HG03469 (cell line): Measurements from ENCODE around the gene TSPEAR.
"Not testable (repeated sequence)": the region's sequence is repeated elsewhere in the genome, so short reads cannot be mapped to it uniquely, and the experiment has no call there.

Experiments used
- ATAC-seq: cut with Tn5 transposase; IDR thresholded peaks from one replicate; pipeline ENCODE4 v1.9.1; 2021; ENCODE audit warnings: mild to moderate bottlenecking, moderate library complexity, moderate number of reproducible peaks; ENCODE audit not compliant: unreplicated experiment

Gene TSPEAR

DNA sequence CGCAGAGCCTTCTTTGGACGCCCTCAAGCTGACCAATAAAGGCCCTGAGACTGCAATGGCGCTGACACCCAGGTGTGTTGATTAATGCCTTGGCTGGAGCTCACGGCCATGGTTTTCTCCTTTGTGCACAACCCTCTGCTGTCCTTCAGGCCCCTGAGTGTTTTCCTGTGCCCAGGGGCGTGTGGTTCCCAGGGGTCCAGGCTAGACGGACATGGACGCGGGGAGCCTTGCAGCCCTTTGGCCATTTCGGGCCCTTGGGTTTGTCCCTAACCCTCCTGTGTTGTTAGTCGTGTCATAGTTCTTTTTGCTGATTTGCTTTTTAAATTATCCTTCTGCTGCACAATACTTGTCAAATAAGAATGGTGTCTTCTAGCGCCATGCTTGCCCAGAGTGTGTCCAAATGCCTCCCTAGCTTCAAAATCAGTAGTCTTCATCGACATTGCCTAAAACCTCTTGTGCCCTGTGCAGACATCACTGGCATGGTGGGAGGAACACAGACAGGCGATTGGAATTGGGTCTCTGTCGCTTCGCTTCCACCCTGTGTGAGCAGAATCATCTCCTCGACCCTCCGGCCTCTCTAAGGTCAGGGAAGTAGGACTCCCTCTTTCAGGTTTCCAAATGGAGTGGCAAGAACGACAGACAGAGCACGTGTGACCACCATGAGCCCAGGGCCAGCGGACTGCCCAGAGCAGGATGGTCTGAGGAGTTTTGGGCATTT is 135.9 kb downstream of the TSPEAR start:
- ATAC-seq, result no peak

DNA sequence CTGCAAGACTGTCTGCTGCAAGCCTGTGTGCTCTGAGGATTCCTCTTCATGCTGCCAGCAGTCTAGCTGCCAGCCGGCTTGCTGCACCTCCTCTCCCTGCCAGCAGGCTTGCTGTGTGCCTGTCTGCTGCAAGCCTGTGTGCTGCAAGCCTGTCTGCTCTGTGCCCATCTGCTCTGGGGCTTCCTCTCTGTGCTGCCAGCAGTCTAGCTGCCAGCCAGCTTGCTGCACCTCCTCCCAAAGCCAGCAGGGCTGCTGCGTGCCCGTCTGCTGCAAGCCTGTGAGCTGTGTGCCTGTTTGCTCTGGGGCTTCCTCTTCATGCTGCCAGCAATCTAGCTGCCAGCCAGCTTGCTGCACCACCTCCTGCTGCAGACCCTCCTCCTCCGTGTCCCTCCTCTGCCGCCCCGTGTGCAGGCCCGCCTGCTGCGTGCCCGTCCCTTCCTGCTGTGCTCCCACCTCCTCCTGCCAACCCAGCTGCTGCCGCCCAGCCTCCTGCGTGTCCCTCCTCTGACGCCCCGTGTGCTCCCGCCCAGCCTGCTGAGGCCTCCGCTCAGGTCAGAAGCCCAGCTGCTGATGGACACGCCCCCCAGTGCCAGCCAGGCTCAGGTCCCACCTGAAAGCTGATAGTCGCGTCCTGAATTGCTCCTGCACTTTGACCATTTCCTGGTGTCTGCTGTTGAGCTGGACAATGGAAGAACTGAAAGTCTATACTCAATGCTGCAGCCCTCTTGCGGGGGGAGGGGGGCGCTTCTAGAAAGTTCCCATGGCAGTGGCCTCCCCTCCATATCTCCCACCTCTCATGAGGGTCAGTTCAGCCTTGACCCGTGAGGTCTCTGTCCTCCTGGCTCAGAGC is 136.7 kb downstream of the TSPEAR start:
- ATAC-seq, result no peak

DNA sequence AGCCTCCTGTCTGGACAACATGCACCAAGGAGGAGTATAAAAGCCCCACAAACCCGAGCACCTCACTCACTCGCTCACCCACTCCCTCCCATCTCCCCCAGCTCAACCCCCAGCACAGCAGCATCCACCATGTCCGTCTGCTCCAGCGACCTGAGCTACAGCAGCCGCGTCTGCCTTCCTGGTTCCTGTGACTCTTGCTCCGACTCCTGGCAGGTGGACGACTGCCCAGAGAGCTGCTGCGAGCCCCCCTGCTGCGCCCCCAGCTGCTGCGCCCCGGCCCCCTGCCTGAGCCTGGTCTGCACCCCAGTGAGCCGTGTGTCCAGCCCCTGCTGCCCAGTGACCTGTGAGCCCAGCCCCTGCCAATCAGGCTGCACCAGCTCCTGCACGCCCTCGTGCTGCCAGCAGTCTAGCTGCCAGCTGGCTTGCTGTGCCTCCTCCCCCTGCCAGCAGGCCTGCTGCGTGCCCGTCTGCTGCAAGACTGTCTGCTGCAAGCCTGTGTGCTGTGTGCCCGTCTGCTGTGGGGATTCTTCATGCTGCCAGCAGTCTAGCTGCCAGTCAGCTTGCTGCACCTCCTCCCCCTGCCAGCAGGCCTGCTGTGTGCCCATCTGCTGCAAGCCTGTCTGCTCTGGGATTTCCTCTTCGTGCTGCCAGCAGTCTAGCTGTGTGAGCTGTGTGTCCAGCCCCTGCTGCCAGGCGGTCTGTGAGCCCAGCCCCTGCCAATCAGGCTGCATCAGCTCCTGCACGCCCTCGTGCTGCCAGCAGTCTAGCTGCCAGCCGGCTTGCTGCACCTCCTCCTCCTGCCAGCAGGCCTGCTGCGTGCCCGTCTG is 137.5 kb downstream of the TSPEAR start, which contains the start of gene KRTAP10-4:
TSS of gene KRTAP10-4 (plus strand) at position 100 of the 827 bp plus-strand sequence. CDS start at position 130, 30 bp downstream.
- ATAC-seq, result not testable (repeated sequence)

DNA sequence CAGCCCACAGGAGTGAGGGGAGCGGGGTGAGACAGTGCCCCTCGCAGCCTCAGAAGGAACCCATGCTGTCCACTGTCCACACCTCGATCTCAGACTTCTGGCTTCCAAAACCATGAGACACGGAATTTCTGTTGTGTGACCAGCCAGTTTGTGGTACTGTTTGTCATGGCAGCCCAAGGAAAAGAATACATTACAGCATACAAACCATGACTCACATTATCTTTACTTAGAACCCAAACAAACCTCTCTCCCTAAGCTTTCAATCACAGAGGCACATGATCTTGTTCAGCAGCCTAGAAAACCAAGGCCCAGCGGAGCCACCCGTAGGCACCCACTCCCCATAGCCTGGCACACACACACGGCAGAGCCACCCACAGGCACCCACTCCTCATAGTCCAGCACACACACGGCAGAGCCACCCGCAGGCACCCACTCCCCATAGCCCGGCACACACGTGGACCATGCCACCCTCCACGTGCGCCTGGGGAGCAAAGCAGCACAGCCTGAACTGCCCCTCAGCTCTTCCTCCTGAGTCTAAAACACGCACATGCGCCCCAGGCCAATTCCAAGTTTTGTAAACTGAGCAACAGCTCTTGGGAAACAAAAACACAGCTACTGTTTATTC is 138.3 kb downstream of the TSPEAR start:
- ATAC-seq, result no peak

DNA sequence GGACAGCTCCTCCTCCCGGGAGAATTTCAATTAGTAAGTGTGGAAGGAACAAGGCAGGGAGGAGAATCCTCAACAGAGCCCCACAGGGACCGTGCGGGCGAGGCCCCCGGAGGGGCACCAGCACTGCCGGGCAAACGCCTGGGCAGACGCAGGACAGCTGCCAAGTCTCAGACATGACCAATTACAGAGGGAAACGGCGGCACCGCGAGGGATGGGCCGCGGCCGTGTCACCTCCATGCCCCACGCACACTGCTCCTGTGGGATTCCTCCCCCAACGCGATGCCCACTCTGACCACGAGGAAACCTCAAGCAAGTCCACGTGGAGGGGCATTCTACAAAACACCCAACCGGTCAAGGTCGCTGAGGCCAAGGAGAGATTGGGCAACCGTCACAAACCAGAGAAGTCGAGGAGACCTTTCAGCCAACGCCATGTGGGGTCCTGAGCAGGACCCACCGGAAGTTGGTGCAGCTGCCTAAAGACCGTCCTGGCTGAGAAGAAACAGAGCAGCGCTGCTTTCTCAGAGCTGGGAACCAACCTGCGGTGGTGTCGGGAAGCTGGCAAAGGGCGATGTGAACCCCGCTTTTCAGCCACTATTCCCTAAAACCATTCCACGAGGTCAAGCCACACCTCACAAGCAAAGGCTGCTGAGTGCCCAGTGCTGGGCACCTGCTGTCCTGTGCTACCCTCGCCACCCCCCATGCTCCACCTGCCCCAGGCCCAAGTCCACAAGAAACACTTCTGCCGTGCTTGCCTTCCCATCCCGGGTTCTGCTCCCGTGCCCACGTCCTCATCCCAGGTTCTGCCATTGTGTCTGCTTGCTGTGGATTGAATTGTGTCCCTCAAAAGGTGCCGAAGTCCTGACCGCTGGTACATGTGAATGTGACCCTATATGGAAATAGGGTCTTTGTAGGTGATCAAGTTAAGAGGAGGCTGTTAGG is 139.3 kb downstream of the TSPEAR start:
- no peak for ATAC-seq

DNA sequence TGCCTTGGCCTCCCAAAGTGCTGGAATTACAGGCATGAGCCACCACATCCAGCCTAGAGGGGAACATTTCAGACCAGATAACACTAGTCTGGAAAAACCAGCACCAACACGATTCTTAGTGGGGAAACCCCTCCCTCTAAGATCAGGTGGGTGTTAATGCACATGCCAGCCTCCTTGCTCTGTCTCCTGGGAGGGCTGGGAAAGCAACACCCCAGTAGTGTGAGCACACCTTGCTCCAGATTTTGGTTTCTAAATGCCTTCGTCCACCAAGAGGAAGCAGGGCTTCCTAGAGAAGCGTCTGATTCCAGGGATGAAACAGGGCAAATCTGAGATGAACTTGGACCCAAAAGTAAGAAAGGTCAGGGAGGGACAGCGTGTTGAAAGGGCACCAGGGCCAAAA is 140.1 kb downstream of the TSPEAR start:
- no peak for ATAC-seq

DNA sequence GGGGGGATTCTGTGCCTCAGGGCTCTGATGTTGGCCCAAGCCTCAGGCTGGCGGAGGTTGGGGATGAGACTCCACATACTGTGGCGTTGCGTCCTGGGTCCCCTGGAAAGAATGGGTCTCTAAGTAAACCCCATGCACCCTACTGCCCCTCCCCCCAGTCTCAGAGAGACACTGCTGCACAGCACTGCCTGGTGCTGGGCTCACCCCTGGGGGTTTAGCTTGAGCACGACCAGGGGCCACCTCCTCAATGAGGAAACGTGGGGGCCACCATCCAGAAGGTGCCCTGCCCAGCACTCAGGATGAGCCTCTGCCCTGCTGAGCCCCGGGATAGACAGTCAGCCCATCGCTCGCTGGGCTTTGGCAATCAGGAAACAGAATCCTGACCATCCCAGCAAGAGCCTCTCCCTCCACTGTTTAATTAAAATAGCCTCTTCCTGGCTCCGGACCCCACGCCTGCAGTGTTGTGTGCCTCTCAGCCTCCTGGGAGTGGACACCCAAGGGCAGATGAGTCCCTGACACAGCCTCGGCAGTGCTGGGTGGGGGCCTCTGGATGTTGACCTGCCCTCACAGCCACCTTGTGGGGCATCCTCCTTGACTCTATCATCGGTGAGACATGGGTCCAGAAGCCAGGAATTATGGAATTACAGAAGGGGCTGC is 141.4 kb downstream of the TSPEAR start:
- no peak for ATAC-seq

DNA sequence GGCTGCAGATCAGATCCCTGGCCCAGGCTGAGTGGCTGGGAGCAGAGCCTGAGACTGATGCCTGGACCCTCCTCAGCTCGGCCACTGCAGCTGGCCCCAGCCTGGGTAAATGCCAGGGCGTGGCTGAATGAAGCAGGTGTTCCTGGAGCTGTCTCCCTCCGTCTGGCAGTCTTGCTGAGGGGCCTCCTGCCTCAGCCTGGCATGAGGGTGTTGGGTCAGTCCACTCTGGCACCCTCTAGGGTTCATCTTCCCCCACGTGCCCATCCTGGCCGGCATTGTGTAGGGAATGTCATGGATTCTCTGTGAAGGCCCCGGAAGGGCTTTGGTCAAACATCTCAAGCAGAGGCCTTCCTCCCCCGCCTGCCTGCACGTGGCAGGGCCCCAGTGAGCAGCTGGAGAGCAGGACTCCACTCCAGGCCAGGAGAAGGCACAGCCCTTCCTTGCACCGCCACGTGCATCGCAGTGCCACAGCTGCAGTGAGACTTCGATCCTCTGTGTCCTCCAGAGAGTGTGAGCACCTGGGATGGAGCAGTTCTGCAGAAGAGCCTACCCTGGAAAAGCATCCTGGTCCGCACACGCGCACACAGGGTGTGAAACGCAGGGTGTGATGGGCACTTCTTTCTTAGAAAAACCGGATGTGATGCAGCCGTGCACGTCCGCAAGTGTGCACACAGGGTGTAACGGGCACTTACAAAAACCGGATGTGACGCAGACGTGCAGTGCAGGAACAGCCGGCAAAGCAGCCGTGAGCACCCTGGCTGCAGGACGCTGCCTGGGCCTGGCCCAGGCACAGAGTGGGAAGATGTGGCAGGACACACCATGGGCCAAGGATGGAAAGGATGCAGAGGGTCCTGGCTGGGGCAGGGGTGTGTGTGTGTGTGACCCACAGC is 142.5 kb downstream of the TSPEAR start:
- ATAC-seq, result no peak

DNA sequence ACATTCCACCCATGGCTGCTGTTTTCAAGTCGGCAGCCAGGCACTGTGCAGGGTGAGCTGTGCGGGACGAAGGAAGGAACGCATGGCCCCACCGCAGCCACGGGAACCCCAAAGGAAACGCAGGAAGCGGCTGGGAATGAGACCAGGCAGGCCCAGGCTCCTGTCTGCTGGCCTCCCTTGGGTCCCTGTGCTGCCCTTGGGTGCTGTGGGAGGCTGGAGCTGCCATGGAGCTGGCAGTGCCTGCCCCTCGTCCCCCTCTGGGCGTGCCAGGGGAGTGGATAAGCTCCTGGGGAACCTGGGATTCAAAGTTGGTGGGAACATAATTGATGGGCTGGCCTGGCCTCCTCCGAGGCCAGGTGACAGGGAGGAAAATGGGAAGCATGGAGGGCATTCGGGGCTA is 143.1 kb downstream of the TSPEAR start:
- ATAC-seq, result no peak

DNA sequence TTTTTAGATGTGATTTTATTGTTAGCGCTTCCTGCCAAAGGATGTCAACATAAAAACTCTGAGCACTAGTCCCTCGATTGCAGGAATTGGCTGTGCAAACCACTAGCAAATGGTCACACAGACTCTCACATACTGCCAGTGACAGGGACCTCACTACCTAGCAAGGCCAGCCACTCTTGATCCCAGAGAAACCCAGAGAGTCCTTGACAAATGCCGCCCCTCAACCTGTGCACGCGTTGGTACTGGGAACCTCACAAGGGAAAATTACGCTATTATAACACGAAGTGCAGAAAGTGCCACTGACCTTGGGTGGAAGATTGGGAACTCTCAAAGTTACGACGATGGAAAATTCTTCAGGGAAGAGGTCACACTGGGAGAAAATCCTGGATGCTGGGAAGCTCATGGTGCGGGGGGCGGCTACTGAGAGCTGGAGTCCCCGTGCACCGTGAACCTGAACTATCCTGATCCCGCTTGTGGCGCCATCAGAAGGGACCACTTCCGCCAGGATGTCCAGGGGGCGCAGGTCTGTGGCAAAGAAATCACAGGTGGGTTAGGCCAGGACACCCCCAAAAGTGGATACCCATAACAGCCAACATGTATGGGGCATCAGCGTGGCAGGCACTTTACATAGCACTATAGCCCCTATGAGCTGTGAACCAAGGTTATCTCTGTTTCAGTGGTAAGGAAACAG is 143.7 kb downstream of the TSPEAR start:
- ATAC-seq, result no peak

DNA sequence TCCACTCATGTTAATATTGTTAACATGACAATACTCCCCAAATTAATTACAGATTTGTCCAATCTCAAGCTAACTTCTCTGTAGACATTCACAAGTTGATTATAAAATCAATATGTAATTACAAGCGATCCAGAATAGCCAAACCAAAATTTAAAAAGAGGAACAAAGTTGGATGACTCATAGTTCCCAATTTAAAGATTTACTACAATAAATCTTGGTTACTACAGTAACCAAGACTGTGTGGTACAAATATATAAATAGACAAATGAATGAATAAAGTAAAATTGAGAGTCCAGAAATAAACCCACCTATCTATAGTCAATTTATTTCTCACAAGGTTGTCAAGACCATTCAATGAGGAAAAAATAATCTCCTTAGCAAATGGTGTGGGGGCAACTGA is 145.0 kb downstream of the TSPEAR start:
- no peak for ATAC-seq

DNA sequence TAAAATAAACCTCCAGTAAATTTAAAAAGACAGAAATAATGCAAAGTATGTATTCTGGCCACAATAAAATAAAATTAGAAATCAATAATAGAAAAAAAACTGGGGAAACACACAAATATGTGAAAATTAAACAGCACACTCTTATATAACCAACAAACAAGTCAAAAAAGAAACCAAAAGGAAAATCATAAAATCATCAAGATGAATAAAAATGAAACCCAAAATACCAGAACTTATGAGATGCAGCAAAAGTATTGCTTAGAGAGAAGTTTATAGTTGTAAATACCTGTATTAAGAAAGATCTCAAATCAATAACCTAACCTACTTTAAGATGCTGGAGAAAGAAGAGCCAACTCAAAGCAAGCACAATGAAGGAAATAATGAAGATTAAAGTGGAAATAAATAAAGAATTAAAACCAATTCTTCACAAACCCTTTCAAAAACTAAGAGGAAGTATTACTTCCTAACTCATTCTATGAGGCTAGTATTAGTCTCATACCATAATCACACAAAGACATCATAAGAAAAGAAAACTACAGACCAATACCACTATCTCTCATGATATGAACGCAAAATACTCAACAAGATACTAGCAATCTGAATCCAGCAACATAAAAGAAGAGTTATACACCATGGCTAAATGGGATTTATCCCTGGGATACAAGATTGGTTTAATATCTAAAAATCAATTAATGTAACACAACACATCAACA is 146.3 kb downstream of the TSPEAR start:
- ATAC-seq, result no peak

DNA sequence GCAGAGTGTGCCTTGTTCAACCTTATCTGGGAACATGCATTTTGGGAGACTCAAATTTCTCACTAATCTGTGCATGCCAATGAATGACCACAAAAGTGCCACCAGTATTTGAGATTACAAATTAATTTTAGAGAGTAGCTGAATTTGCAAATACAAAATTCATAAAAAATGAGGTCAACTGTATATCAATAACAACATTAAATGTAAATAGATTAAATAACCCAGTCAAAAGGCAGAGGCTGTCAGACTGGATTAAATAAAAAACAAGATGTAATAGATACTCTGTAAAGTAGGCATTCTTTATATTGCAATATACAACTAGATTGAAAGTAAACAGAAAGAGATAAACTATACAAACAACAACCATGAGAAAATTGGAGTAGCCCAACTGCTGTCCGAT is 147.3 kb downstream of the TSPEAR start:
- ATAC-seq, result no peak

DNA sequence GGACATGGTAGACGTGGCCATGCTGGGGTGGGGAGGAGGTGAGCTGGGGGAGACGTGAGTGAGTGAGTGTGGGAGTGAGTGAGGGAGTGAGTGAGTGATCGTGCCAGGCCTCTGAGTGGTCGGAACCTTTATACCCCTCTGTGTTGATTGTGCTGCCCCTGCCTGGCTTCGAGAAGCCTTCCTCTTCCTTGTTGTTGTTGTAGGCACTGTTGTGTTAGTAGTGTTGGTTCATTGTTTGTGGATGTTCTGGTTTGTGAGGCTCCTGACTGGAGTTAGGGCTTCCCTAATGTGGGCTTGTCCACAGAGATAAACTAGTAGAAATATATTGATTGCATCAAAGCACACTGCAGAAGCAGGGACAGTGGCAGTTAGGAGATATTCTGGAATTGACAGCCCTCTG is 152.7 kb downstream of the TSPEAR start, which contains the start of gene KRTAP10-3:
TSS of gene KRTAP10-3 (minus strand) at position 101 of the 400 bp plus-strand sequence. CDS start at position 21, 80 bp downstream.
- ATAC-seq, result no peak

DNA sequence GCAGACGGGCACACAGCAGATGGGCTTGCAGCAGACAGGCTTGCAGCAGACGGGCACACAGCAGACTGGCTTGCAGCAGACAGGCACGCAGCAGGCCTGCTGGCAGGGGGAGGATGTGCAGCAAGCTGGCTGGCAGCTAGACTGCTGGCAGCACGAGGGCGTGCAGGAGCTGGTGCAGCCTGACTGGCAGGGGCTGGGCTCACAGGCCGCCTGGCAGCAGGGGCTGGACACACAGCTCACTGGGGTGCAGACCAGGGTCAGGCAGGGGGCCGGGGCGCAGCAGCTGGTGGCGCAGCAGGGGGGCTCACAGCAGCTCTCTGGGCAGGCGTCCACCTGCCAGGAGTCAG is 153.1 kb downstream of the TSPEAR start:
- ATAC-seq, result not testable (repeated sequence)

DNA sequence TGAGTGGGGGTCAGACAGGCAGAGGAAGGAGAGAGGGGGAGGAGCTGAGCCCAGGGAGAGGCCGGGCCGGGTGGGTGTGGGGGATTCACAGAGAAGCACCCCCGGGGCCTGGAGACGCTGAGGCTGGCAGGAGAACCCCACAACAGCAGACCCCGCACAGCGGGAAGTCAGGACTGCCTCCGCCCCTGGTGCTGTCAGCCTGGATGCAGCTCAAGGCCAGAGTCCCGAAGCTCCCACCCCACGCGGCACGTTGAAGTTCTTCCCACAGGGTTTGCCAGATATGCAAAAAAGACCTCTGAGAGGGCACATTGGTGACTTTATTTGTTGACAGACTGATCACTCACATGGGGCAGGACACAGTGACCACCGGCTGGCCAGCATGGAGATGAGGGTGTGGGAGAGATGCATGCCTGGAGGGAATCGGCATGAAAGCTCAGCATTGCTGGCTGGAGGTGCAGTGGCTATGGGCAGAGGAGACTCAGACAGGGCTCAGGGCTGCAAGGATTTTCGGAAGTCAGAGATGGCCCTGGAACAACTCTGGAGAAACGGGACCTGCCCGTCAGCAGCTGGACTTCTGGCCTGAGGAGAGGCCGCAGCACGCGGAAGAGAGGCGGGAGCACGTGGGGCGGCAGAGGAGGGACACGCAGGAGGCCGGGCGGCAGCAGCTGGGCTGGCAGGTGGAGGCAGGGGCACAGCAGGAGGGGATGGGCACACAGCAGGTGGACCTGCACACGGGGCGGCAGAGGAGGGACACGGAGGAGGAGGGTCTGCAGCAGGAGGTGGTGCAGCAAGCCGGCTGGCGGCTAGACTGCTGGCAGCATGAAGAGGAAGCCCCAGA is 153.7 kb downstream of the TSPEAR start:
- no peak for ATAC-seq
